ENCODE data around the gene MSMP.

MSMP gene

DNA sequence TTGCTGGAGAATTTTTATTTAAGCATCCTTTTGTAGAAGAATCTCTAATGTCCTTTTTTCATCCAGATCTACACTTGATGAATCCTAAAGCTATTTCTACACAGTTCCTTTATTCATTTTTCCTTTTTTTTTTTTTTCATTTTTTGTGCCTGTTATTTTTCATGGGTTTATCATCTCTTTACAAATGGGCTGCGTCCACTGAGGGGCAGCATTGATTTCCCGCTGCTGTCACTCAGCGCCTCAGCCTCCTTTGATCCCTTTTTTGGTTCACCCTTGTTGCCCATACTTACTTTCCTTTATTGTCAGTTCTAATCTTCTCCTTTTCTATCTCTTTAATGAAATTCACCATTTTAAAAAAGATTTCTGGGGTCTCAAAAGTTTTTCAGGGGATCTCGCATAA, 5.7 kb upstream of the MSMP start:
- no peak for DNase-seq
- no peaks in the 10 kb centered on the region for H3K36me3 ChIP-seq (replicated peaks)
- H3K4me3 ChIP-seq (ENCODE audit: low read depth, low read length), result no peak overlapping the region
- TF ChIP-seq, protein P1, sequence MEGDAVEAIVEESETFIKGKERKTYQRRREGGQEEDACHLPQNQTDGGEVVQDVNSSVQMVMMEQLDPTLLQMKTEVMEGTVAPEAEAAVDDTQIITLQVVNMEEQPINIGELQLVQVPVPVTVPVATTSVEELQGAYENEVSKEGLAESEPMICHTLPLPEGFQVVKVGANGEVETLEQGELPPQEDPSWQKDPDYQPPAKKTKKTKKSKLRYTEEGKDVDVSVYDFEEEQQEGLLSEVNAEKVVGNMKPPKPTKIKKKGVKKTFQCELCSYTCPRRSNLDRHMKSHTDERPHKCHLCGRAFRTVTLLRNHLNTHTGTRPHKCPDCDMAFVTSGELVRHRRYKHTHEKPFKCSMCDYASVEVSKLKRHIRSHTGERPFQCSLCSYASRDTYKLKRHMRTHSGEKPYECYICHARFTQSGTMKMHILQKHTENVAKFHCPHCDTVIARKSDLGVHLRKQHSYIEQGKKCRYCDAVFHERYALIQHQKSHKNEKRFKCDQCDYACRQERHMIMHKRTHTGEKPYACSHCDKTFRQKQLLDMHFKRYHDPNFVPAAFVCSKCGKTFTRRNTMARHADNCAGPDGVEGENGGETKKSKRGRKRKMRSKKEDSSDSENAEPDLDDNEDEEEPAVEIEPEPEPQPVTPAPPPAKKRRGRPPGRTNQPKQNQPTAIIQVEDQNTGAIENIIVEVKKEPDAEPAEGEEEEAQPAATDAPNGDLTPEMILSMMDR (IDR thresholded peaks at IDR 0.05; ENCODE audit: low read depth, low read length, missing control alignments), result no peak
- no peaks in the 10 kb centered on the region for H3K27me3 ChIP-seq (replicated peaks)
- in situ Hi-C loops (cut with HindIII; ENCODE audit: low pct_ligation_motif_present, low sequenced_read_pairs), result no loop called here
- H3K27ac ChIP-seq, result no peak overlapping the region

DNA sequence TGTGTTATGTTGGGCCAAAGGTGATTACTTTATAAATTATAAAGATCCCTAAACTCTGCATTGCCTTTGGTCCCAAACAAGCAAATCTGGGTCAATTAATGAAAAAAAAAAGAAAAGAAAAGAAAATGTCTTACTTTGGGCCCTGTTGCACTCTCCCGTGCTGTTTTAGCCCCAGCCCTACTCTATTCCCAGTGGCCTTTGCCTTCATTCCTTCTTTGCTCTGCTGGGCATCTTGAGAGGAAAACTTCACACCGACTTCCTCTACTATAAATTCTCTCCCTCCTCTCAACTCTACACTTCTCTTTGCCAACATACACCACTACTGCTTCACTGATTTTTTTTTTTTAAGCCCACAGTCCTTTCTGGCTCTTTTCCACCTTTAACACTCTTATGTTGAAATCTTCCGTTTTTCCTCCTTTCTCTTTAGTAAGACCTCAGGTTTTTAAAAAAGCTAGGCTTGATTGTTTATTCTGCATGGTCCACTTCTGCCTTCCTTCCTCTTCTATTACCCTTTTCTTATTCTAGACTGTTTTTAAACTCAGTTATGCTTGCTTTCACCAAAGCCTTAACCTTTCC, 4.5 kb upstream of the MSMP start:
- no peaks in the 10 kb centered on the region for H3K27me3 ChIP-seq (replicated peaks)
- in situ Hi-C loops (cut with HindIII; ENCODE audit: low pct_ligation_motif_present, low sequenced_read_pairs), result no loop called here
- no peak overlapping the region for H3K4me3 ChIP-seq (ENCODE audit: low read depth, low read length)
- peaks cover 1% of the 10 kb centered on the region for H3K36me3 ChIP-seq (replicated peaks)
- no peak overlapping the region for H3K27ac ChIP-seq
- DNase-seq, result no peak
- TF ChIP-seq, protein P1 (IDR thresholded peaks at IDR 0.05; ENCODE audit: low read depth, low read length, missing control alignments), result no peak

DNA sequence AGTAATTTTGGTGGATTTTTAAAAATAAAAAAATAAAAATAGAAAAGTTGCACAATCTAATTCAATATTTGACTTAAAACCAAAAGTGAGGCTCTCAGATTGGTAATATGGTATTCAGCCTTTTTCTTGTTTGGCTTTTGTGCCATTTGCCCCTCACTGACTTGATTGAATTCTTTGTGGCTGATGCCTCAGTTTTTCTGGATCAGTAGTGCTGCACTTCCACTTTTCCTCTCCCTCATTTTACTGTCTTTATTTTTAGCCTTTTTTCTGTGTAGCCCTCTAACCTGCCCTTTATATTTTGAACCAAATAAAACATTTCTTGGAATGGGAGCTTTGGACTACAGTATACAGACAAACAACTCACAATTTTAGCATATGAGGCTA, 3.8 kb upstream of the MSMP start:
- Histone ChIP-seq H3K36me3 (replicated peaks) (peaks cover 8% of the 10 kb centered on the region), H3K27ac (no peak overlapping the region), H3K4me3 (ENCODE audit: low read depth, low read length) (no peak overlapping the region), H3K27me3 (replicated peaks) (no peaks in the 10 kb centered on the region)
- DNase-seq, result no peak
- in situ Hi-C loops (cut with HindIII; ENCODE audit: low pct_ligation_motif_present, low sequenced_read_pairs), result no loop called here
- TF ChIP-seq, protein P1 (IDR thresholded peaks at IDR 0.05; ENCODE audit: low read depth, low read length, missing control alignments), result no peak

DNA sequence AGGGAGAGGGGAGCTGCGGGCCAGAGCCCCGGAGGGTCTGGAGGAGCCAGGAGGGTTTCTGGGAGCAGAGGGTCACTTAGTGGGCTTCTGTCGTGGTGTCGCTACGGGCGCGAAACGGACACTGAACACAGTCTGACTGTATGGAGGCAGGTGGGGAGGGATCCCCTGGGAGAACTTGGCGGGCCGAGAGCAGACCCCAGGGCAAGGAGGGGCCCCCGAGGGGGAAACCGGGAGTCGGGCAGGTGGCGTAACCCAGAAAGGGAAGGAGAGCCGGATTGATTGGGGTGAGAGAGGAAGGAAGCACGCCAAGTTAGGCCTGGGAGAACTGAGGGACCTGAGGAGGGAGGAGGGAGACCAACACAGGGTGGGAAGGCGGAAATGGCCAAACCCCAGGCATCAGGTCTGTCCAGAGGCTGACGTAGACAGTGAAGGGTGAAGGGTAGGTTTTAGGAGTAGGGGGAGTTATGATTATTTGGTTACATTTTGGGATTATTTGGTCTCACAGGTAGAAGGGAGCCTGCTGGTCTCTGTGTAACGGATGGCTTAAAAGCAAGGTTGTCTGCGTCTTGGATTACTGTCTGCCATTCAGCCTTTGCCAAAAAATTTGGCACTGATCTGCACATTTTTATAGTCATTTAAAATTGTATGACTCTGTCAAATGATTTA, 3.3 kb upstream of the MSMP start:
- H3K27me3 ChIP-seq (replicated peaks), result no peaks in the 10 kb centered on the region
- H3K4me3 ChIP-seq (ENCODE audit: low read depth, low read length), result peak overlapping the region; percentile 46
- no peak overlapping the region for H3K27ac ChIP-seq
- TF ChIP-seq, protein P1 (IDR thresholded peaks at IDR 0.05; ENCODE audit: low read depth, low read length, missing control alignments), result no peak
- peaks cover 13% of the 10 kb centered on the region for H3K36me3 ChIP-seq (replicated peaks)
- no peak for DNase-seq
- in situ Hi-C loops (cut with HindIII; ENCODE audit: low pct_ligation_motif_present, low sequenced_read_pairs), result no loop called here

DNA sequence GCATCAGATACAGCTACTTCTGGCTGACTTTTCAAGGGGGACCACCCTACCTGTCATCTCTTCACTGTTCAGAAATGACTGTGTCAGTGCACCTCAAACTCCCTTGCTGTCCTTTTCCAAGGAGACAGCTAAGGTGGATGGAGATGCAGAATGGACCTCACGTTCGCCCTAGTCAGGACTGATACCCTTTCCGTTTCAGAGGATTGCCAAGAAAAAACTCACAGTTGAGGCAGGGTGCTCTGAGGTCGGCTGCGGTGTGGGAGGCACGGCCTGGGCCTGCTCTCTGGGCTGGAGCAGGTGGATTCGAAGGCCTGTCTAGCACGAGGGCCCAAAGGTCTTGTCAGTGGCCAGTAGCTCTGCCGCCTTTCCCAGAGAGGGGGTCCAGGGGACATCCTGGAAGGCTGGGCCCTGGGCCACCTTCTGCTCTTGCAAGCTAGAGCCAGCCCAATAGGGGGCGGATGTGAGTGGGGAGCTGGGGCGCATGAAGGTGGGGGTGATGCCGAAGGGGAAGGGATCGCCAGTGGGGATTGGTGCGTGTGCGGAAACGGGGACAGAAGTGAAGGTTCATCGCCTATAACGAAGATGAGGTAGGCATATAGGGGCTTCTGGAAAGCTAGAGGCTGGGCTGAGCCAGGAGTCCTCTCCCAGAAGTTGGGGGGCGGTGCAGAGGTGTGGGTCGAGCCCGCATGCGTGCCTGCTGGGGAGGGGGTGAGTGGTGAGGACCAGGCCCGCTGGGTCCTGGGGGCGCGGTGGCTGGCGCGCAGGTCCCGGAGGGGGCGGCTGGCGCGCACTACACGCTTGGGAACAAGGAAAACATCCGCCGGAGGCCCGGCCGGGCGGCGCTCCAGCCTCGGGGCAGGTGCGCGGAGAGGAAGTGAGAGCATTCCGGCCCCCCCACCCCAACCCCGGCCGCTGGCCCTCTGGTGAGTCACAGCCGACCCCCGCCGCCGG, 2.5 kb upstream of the MSMP start:
- in situ Hi-C loops (cut with HindIII; ENCODE audit: low pct_ligation_motif_present, low sequenced_read_pairs), result no loop called here

More for the DNA sequence above, 2.5 kb upstream of the MSMP start:
- Histone ChIP-seq H3K36me3 (replicated peaks) (peaks cover 20% of the 10 kb centered on the region), H3K27me3 (replicated peaks) (no peaks in the 10 kb centered on the region), H3K4me3 (ENCODE audit: low read depth, low read length) (peak overlapping the region; percentile 46), H3K27ac (no peak overlapping the region)
- DNase-seq, result no peak
- TF ChIP-seq, protein P1 (IDR thresholded peaks at IDR 0.05; ENCODE audit: low read depth, low read length, missing control alignments), result peak; percentile 80

All from brain microvascular endothelial cell (primary cell).